COR-L47 (cell line): ENCODE results near the gene POLR1A.

Experiments
- DNase-seq: peaks from one replicate; lab custom pipeline; 2025; lab: John Stamatoyannopoulos, UW

Gene POLR1A

DNA sequence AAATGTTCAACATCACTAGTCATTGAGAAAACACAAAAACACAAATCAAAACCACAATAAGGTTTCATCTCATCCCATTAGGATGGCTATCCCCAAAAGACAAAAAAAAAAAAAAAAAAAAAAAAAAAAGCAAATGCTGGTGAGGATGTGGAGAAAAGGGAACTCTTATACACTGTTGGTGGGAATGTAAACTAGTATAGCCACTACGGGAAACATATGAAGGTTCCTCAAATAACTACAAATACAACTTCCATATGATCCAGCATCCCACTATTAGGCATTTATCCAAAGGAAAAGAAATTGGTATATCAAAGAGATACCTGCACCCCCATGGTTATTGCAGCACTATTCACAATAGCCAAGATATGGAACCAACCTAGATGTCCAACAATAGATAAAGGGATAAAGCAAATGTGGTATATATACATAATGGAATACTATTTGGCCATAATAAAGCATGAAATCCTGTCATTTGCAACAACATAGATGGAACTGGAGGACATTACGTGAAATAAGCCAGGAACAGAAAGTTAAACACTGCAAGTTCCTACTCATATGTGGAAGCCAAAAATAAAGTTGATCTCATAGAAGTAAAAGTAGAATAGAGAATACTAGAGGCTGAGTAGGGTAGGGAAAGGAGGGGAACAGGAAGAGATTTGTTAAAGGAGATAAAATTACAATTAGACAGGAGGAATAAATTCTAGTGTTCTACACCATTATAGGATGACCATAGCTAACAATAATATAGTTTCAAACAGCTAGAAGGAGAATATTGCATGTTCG is 8.4 kb downstream of the POLR1A start:
- DNase-seq = no peak

DNA sequence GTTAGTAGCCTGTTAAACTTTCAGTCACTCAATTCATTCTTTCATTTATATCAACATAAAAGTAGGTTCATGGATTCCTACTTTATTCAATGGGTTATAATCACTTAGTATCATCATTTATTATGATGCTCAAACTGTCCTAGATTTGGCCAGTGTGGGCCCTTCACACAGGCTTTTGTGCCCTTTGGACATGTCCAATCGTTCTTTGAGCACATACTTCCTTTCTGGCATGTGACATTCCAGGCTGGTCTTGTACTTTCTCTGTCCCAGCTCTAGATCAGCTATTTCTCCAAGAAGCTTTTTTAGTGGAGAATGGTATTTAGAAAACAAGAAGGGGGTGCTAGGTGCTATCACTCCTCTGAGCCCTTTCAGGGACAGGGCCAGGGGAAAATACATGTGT is 11.5 kb downstream of the POLR1A start:
- no peak for DNase-seq

DNA sequence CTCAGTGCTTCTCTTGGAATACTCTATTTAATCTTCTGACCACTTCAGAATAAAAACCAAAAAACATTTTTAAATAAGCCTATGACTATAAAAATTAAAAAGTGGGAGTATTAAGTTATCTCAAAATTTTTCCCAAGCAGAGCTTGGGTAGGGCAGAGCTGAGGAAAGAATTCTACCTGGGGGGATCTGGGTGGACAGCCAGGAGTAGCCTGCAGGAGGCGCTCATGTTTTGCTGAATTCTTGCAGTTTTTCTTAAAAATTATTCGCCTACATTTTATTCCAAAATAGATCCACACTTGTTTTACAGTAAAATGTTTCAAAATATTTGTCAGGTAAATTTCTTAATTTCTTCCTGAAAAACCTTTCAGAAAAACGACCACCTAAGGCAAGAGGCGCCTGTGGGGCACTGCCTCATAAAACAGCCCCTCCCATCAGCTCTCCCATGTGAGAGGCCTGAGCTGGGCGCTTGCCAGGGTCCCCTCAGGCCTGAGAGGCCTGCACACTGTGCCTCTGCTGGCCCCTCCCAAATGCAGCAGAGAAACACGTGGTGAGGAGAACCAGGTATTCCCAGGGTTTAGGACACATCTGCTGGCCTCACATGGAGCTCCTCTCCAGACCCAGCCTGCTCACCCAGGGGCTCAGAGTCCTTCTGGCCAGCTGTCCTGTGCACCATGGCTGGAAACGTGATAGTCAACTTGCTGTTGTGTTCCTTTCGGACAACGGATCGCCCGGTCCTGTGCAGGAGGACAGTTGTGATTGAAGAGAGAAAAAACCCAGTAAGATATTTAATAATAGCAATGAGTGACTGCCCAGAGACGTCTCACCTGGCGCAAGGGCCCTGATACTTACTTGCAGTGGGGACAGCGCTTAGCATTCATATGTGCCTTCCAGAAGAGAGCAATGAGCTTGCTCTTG is 17.5 kb downstream of the POLR1A start:
- no peak for DNase-seq

DNA sequence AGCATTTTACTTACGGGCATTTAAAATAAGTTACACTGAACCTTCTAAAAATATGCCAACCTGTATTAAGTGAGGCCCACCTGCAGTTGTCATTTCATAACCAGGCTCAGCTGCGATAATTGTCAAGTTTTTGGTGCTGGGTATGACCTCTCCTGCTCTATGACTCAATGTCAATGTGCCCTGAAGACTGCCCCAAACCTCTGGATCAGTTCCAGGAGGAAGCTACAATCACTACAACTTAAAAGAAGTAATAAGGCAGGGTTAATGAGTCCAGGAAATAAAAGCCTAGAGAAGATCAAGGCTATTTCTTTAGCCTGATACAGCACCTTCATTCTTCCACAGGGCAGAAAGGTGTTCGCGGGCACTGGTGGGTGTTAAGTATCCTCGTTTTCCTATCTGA is 22.9 kb downstream of the POLR1A start:
- DNase-seq = no peak

DNA sequence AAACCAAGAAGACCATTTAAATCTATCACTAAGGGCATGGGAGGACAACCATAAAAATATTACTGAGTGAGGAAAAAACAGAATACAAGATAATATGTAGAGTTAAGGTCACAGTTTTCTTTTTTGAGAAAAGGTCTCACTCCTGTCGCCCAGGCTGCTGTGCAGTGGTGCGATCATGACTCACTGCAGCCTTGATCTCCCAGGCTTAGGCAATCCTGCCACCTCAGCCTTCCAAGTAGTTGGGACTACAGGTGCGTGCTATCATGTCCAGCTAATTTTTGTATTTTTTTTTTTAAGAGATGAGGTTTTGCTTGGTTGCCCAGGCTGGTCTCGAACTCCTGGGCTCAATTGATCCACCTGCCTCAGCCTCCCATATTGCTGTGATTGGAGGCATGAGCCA is 24.0 kb downstream of the POLR1A start:
- no peak for DNase-seq

DNA sequence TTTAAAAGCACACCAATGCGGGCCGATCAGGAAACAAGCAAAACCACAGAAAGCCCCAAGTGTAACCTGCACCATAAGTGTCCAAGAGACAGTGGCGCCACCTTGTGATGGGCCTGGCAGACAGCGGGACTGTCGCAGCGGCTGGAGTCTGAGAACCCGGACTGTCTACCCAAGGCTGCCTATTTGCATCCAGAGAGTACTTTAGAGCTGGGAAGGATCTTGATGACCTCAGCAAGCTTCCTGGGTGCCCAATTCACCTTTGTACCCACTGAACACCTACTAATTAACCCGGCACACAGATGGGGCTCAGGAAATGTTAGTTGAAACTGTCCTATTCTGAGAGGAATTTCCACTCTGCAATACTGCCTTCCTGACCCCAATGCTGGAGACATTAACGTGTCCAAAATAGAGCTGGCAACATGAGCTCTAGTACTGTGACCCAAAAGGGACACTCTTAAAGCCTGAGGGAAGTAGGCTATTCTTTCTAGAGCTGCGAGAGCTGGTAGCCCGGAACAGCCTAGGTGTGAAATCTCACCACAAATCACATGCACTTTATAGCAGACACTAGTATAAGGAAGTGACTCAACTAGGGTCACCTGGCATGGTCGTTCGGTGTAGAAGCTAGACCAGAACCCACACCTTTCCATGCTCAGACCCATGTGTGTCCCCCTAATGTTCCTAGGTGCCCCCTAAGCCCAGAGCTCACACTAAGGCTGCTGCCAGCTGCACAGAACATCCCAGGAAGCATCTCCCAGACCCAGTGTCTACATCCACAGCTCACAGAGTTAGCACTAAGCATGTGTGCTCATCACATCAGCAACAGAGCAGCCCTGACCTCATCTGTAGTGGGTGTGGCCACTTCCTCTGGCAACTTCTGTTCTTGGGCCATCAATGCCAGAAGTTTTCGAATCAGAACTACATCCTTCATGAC is 25.4 kb downstream of the POLR1A start:
- peak; percentile 36 for DNase-seq

DNA sequence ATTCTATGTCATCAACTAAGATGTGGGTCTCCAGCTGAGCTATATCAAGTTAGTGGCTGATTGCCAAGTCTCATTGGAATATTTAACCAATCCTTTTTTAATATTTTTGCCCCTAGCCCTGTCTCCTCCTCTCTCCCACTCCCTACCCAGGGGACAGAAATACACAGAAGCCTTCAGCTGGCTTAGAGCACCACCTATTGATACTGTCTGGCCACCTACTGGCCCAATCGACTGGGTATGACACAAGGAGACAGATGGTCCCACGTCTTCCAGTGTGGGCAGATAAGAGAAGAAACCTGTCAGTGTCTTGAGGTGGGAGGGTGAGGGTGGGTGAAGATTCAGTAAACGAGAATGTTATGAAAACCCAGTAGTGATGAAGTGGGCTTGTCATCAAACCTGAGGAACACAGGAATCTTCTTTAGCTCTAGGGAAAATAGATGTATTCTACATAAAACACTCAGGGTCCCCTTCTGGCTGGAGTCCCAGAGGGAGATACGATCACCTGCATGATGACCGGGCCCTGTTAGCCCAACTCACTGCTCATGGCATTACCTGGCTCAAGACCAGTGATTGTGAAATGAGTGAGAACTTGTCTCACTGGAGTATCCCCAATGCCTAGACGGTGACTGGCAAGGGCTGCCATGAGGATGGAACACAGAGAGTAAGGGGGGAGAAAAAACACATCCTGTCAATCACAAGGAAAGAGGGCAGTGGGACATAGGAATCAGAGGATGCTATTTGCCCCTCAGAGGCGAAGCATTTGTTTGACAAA is 26.7 kb downstream of the POLR1A start:
- no peak for DNase-seq

DNA sequence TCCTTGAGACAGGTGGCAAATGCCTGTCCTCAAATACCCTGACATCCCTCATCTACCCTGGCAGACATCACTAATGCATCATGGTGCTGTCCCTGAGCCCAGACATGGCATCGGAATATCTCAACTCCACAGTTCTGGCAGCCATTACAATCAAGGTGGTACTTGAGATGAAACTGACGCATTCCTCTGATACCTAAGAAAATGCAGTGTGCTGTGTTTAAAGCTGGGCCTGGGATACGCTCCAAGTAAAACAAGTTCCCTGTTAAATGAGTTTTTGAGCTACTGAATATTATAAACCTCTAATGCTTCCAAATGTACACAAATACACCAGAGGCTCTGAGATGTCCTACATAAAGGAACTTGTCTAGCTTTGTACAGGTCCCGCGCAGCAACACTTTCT is 29.8 kb downstream of the POLR1A start:
- DNase-seq = no peak

DNA sequence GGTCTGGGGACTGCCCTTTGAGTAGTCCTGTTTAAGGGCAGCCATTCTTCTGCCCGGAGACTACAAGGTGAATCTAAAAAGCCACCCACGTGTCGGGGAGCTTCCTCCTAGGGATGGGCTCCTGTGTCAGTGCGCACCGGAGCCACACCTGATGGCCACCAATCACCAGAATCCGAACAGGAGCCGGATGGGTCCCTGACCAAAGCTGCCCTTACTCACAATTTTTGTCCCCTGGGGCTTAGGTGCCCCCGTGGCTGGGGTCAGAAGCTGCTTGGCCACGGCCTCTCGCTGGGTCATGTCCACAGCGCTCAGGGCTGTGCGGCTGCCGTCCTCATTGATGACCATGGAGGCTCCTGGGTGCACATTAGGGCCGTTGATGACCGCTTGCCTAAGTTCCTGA is 30.9 kb downstream of the POLR1A start:
- DNase-seq = no peak

DNA sequence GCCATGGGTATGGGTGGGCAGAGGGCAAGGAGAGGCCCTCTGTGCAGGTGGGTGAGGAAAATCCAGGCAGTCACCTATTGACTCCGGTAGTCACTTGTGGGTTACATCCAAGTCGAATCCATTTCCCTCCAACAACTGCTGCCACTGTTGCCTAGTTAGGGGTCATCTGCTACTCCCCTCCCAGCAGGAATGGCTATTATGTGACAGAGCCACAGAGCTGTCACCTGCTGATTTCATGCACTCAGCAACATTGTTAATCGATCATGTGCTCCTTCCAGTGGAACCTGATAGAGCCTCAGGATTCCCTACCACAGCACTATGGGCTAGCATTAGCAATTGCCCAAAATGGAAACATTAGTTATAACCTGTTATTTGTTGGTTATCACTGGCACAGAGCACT is 31.4 kb downstream of the POLR1A start:
- no peak for DNase-seq

DNA sequence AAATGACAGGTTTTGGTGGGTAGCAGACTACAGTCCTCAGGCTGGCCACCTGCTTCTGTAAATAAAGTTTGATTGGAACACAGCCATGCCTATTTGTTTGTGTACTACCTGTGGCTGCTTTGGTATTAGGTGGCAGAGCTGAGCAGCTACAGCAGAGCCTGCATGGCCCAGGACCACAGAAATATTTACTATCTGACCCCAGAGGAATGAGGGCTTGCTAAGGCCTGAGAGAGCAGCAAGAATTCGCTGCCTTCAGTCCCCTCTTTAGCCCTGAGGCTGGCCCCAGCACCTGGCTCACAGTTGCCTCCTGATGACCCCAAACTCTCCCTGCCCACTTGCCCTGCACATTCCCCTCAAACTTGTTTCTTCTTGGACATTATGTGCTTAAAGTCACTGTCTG is 32.5 kb downstream of the POLR1A start:
- DNase-seq = no peak

DNA sequence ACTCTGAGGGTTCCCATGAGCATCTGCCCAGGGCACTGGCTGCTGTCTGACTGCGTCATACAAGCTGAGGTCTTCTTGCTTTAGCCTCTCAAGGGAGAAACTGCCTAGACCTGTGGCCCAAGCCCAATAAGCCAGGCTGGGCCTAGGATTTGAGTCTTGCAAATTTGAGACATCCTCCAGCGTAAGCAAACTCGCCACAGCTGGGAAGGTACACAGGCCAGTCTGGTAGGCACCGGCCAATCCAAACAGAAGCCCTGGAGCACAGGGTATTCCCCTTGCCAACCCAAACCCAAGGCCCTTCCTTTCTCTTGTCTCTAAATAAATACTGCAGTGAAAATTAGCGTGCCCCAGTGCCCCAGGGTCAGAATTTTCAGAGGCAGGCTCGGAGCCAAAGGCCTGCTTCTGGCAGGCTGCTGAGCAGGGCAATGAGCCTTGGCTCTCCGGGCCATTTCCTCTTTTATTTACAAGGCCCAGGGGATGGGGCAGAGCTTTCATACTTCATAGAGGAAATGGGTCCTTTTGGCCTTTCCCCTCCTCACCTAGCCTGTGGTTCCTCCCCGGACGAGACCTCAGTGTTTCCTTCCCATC is 33.3 kb downstream of the POLR1A start:
- peak; percentile 18 for DNase-seq

DNA sequence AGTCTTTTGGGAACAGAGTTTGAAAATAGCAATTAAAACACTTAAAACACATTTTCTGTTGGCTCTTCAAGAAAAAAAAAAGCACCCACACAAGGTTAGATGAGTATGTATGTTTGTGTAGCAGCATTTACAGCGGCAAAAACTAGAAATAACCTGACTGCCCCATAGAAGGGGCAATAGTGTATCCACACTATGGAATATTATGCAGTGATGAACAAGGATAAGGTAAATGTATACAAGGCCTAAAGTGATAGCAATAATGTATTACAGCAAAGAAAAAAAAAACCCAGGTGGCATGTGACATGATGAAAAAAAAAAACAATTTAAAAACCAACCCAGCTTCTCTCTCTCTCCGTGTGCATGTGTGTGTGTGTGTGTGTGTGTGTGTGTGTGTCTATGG is 34.8 kb downstream of the POLR1A start:
- DNase-seq = no peak

DNA sequence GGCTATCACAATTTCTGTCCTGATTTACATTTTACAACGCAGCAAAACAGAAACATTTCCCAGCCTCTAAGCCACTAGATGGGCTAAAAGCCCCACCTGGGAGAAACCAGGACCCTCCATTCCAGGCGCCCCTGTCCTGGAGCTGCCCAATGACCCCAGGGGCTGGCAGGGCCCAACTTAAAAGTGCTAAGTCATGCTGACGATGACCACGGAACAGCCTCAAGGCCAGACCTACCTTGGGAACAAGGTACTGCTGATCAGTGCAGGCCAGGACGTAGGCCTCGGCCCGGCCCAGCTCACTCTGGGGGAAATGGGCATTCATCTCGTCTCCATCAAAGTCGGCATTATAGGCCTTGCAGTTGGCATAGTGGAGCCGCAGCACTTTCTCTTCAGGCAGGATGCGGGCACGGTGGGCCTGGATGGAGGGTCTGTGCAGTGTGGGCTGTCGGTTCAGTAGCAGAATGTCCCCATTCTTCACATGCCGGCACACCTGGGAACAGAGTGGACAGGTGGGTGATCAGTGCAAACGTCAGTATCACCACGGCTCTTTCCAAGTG is 35.8 kb downstream of the POLR1A start:
- DNase-seq = no peak

DNA sequence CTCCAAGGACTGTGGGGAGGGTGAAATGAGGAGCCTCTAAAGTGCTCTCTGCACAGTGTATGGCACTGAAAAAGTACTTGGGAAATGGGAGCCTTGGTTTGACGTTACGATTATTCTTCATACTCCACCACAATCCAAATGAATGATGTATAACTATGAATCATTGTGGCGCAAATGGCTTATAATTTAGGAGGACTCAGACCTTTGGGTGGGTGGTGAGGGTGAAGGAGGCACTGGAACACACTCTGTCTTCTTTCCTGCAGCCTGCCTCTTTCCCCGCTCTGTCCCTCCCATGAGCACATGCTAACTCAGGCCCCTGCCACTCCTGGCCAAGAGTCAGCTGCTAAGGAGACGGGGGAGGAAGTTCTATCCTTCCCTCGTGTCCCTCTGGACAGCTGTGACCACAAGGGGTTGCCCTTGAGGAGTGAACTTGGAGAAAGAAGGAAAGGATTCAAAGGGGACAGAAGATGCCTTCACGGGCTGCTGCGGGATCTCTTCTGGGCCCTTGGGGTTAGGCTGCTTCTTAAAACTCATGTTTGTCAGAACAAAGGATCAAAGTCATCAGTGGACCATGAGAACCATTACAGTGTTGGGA is 36.5 kb downstream of the POLR1A start:
- no peak for DNase-seq

DNA sequence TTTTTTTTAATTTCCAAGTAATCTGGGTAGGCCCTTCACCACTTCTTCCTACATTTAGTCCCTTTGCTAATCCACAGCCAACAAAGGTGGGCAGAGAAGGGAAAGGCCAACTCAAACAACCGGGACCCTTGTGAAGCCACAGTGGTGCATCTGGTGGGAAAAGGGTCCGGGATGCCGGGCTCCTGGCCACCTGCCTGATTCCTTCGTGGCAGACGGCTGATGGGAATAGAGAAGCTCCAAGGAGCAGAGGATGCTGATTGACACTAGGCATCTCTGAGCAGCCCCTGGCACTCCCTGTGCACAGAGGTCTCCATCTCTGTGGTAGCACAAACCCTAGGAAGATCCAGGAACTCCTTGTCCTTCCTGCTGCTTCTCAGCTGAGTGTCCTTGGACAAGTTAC is 37.0 kb downstream of the POLR1A start:
- DNase-seq = no peak

DNA sequence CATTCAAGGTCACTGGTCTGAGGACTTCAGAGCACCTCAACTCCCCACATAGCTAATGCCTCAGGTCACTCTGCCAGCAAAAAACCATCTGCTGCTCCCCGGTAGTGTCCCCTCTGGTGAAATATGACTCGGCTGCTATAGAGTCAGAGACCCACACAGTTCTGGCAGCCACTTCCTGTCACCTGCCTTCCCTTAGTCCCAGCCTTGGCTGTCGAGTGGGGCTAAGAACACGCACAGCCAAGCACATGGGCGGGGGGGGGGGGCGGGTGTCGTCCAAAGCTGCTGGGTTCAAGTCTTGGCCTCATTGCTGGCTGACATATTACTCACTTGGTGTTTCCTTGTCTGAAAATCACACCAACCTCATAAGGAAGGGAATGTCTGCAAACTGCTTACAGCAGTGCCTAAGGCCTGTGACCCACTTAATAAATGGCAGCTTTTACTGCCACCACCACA is 37.5 kb downstream of the POLR1A start:
- no peak for DNase-seq

DNA sequence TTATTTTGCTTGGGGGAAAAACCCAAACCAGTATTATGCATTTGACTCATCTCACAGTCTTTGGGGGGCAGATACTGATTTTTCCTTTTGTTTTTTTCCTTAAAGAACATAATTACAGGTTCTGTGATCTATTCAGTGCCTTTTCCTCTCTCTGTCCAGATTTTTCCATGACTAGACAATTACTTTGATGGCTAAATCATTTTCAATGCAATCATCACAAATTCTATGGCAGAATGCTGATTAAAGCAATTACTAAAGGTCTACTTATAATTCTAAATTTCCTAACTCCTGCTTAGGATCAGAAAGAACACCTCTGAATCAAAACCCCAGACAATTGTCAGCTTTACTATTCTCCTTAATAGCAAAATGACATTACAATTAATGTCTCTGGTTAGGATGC is 38.8 kb downstream of the POLR1A start:
- no peak for DNase-seq

DNA sequence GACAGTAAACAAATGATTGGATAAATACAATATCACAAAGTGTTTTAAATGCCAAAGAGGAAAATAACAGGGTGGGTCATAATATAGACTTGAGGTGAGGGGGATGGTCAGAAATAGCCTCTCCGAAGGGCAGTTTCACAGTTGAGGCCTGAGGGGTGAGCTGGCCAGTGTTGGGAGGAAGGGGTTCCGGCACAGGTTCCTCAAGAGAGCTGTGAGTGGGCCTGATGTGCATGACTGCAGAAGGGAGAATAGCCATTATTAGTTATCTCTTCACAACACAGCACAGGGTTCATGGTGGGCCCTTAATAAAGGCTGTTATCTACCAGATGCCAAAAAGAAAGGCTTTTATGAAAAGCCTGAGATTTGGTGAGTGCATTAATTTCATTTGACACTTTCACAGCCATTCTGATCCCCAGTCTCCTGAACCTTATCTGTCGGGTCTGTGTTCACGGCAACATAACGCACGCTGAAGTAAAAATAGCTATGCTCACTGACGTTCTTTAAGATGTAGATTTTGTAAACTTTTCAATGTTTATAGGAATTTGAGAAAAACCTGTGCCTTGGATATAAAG is 39.6 kb downstream of the POLR1A start:
- DNase-seq = no peak

DNA sequence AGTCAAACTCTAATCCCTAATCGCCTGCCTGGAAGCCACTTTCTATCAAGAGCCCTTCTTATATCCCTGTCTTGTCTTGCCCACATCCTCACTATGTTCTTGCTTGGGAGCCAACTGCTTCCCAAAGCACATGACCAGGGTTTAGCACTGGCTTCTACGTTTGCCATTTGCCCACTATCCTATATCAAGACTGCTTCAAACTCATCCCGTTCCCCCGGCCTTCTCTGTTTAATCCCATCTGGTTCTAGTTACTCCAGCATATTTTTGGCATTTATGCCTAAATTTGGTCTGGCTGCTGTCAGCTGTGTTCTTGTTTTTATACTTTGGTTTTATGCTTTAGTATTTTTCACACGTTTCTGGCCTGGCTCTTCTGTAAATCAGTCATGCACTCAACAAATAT is 40.2 kb downstream of the POLR1A start:
- no peak for DNase-seq
